ENCODE measurements around the gene DEDD.

Gene DEDD

GRCh38 chr1:161132410-161133219 lies at the start of gene DEDD:
Gene DEDD (minus strand): TSS chr1:161132667. CDS start chr1:161124462, 8,205 bp downstream.
- H3K36me3 Mint-ChIP-seq (ENCODE audit: low read depth) = peaks cover 32% of the 10 kb centered on the region
- peaks cover 41% of the 10 kb centered on the region for H3K4me1 Mint-ChIP-seq (ENCODE audit: low read depth)
- H3K27me3 Mint-ChIP-seq = no peaks in the 10 kb centered on the region
- no peaks in the 10 kb centered on the region for H3K9me3 Mint-ChIP-seq
- peak within 1 kb of the TSS; percentile 81 for H3K27ac Mint-ChIP-seq
- H3K4me3 Mint-ChIP-seq = no peak within 1 kb of the TSS

GRCh38 chr1:161182214-161182613 lies 49.7 kb upstream of the DEDD start:
- Mint-ChIP-seq H3K27ac (peak overlapping the region; percentile 97), H3K27me3 (no peaks in the 10 kb centered on the region), H3K36me3 (ENCODE audit: low read depth) (no peaks in the 10 kb centered on the region), H3K4me1 (ENCODE audit: low read depth) (peaks cover 85% of the 10 kb centered on the region), H3K9me3 (no peaks in the 10 kb centered on the region), H3K4me3 (peak overlapping the region; percentile 25)

DNA sequence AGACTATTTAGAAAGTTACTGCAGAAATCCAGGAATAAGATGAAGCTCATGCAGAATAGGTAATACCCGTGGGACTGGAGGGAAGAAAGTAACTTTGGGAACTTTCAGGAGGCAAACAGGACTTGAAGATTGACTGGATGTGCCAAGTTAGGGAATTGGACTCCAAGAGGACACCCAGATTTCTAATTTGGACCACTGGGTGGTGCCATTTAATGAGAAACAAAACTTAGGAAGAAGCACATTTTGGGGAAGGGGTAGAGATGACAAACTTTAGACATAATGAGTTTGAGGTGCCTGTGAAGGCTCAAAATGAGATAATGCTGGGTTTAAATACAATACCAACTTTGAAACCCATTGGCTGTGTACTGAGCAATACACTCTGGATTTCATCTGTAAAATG lies 48.2 kb upstream of the DEDD start:
- H3K27ac Mint-ChIP-seq = peak overlapping the region; percentile 66
- peaks cover 82% of the 10 kb centered on the region for H3K4me1 Mint-ChIP-seq (ENCODE audit: low read depth)
- H3K27me3 Mint-ChIP-seq = no peaks in the 10 kb centered on the region
- peaks cover 5% of the 10 kb centered on the region for H3K36me3 Mint-ChIP-seq (ENCODE audit: low read depth)
- H3K4me3 Mint-ChIP-seq = no peak overlapping the region
- no peaks in the 10 kb centered on the region for H3K9me3 Mint-ChIP-seq

- peaks cover 12% of the 10 kb centered on the region for H3K36me3 Mint-ChIP-seq (ENCODE audit: low read depth)
- H3K9me3 Mint-ChIP-seq = no peaks in the 10 kb centered on the region
- H3K27me3 Mint-ChIP-seq = no peaks in the 10 kb centered on the region
- H3K27ac Mint-ChIP-seq = peak overlapping the region; percentile 9
- H3K4me1 Mint-ChIP-seq (ENCODE audit: low read depth) = peaks cover 82% of the 10 kb centered on the region
- no peak overlapping the region for H3K4me3 Mint-ChIP-seq
Measured at GRCh38 chr1:161179698-161180097, 47.2 kb upstream of the DEDD start.

DNA sequence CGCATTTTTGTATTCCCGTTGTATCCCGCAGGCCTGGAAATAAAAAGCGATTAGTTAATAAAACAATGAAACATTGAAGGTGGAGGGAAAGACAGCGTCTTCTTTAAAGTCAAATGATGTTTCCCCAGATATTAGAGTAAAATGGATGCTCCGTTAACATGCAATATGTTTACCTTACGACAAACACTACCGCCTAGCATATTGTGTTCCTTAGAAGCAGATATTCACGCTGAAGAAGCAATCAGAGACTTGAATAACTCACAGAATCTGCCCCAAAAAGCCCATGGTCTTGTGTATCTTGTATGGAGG lies 45.4 kb upstream of the DEDD start:
- Mint-ChIP-seq H3K4me1 (ENCODE audit: low read depth) (peaks cover 68% of the 10 kb centered on the region), H3K36me3 (ENCODE audit: low read depth) (peaks cover 27% of the 10 kb centered on the region), H3K9me3 (no peaks in the 10 kb centered on the region), H3K27me3 (no peaks in the 10 kb centered on the region), H3K4me3 (peak overlapping the region; percentile 100), H3K27ac (peak overlapping the region; percentile 99)

DNA sequence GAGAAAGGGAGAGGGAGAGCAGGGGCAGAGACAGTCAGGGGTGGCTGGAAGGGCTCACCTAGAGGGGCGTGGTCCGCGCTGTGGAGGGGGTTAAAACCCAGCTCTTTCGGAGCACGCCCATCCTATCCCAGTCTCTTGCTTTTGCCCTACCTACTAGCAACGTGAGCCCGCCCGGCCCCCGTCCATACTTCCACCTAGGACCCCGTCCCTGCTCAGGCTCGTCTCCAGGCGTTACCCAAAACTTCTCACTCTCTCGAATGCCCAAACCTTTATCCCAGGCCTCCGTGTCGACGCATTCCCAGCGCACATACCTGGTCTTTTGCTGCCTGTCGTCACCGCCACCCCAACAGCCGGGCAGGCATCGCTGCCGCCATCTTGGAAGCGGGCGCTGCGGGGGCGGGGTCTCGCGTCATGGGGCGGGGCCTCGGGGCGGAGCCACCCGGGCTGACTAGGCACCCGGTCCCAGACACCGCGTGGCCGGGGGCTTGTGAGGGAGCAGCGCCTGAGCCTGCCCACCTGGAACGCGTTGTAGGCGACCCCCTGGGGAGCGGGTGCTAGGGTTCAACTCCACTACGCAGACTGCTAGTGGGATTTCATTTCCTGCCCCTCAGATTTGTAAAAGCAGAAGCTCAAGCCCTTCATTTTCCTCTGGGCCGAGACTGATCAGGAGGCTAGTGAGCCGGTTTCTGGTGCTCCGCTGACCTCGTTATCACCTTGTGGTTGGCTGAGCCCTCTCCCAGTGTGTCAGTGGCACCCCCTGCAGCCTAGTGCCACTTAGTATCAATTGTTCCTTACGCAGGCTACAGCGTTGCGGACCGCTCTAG lies 44.9 kb upstream of the DEDD start, which contains the start of gene B4GALT3:
B4GALT3 (minus strand) TSS at position 396 of the 824 bp plus-strand sequence. CDS start 1,447 bp downstream, outside the sequence.
- peak within 1 kb of the TSS; percentile 100 for H3K4me3 Mint-ChIP-seq
- H3K36me3 Mint-ChIP-seq (ENCODE audit: low read depth) = peaks cover 33% of the 10 kb centered on the region
- peaks cover 62% of the 10 kb centered on the region for H3K4me1 Mint-ChIP-seq (ENCODE audit: low read depth)
- H3K27me3 Mint-ChIP-seq = no peaks in the 10 kb centered on the region
- H3K9me3 Mint-ChIP-seq = no peaks in the 10 kb centered on the region
- H3K27ac Mint-ChIP-seq = peak within 1 kb of the TSS; percentile 99

DNA sequence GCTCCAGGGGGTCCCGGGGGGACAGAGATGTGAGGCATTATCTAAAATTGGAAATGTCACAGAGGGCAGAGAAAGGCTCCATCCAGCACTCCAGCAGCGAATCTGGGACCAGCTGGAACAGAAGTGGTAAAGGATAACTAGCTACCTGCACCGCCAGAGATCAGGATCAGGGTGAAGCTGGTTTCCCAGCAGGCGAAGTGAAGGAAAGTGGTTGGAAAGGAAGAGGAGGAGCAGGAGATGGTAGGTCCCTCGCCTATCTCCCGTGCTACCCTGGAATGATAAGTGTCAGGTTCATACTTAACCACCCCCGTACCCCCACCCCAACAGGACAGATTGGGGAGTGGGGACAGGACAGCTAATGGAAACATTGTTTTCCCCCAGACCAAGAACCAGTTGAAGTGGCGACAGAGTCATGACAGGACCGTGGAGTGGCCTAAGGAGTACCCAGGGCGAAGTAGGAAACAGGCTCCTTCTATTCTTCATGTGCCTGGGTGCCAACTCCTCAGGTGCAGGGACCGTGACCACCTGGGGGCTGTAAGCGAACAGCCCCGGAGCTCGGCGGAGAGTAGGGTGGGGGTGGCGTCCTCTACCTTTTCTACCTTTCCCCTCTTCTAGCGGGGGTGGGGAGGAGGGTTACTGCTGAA lies 44.1 kb upstream of the DEDD start:
- H3K4me1 Mint-ChIP-seq (ENCODE audit: low read depth) = peaks cover 55% of the 10 kb centered on the region
- no peaks in the 10 kb centered on the region for H3K9me3 Mint-ChIP-seq
- H3K27ac Mint-ChIP-seq = peak overlapping the region; percentile 99
- H3K27me3 Mint-ChIP-seq = no peaks in the 10 kb centered on the region
- H3K4me3 Mint-ChIP-seq = peak overlapping the region; percentile 100
- peaks cover 40% of the 10 kb centered on the region for H3K36me3 Mint-ChIP-seq (ENCODE audit: low read depth)

GRCh38 chr1:161175771-161176453 lies 43.4 kb upstream of the DEDD start:
- Mint-ChIP-seq H3K27ac (peak overlapping the region; percentile 99), H3K4me3 (peak overlapping the region; percentile 100), H3K4me1 (ENCODE audit: low read depth) (peaks cover 49% of the 10 kb centered on the region), H3K9me3 (no peaks in the 10 kb centered on the region), H3K27me3 (no peaks in the 10 kb centered on the region), H3K36me3 (ENCODE audit: low read depth) (peaks cover 46% of the 10 kb centered on the region)

- H3K4me1 Mint-ChIP-seq (ENCODE audit: low read depth) = peaks cover 40% of the 10 kb centered on the region
- H3K36me3 Mint-ChIP-seq (ENCODE audit: low read depth) = peaks cover 48% of the 10 kb centered on the region
- H3K27ac Mint-ChIP-seq = peak overlapping the region; percentile 66
- H3K27me3 Mint-ChIP-seq = no peaks in the 10 kb centered on the region
- H3K4me3 Mint-ChIP-seq = no peak overlapping the region
- H3K9me3 Mint-ChIP-seq = no peaks in the 10 kb centered on the region
Measured at GRCh38 chr1:161174911-161175310, 42.4 kb upstream of the DEDD start.

- Mint-ChIP-seq H3K4me1 (ENCODE audit: low read depth) (peaks cover 38% of the 10 kb centered on the region), H3K4me3 (no peak overlapping the region), H3K36me3 (ENCODE audit: low read depth) (peaks cover 48% of the 10 kb centered on the region), H3K27me3 (no peaks in the 10 kb centered on the region), H3K27ac (no peak overlapping the region), H3K9me3 (no peaks in the 10 kb centered on the region)
Measured at GRCh38 chr1:161173711-161174110, 41.2 kb upstream of the DEDD start.

DNA sequence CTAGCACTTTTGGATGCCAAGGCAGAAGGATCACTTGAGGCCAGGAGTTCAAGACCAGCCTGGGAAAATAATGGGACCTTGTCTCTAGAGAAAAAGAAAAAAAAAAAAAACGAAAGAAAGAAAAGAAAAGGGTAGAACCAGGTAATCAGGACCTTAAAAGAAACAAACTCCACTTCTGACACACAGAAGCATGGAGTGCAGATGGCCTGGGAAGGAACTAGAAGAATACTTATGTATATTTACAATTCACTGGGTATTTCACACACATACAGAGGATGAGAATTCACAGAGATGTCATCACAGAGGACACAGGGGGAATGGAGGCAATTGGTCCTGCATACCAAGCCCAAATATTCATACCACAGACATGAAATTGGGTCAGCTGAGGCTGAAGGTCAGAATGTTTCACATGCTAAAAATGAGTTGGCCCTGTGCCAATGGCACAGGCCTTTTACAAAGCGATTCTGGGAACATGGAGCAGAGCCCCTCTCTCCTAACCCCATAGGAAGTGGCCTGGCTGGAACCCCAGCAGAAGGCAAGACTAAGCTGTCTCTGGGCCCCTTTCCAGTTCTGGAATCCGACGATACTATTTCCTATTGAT lies 40.4 kb upstream of the DEDD start:
- Mint-ChIP-seq H3K36me3 (ENCODE audit: low read depth) (peaks cover 50% of the 10 kb centered on the region), H3K4me1 (ENCODE audit: low read depth) (peaks cover 38% of the 10 kb centered on the region), H3K9me3 (no peaks in the 10 kb centered on the region), H3K27ac (no peak overlapping the region), H3K27me3 (no peaks in the 10 kb centered on the region), H3K4me3 (no peak overlapping the region)

- Mint-ChIP-seq H3K4me3 (no peak overlapping the region), H3K27ac (peak overlapping the region; percentile 52), H3K27me3 (no peaks in the 10 kb centered on the region), H3K36me3 (ENCODE audit: low read depth) (peaks cover 50% of the 10 kb centered on the region), H3K4me1 (ENCODE audit: low read depth) (peaks cover 36% of the 10 kb centered on the region), H3K9me3 (no peaks in the 10 kb centered on the region)
Measured at GRCh38 chr1:161172349-161172748, 39.9 kb upstream of the DEDD start.

DNA sequence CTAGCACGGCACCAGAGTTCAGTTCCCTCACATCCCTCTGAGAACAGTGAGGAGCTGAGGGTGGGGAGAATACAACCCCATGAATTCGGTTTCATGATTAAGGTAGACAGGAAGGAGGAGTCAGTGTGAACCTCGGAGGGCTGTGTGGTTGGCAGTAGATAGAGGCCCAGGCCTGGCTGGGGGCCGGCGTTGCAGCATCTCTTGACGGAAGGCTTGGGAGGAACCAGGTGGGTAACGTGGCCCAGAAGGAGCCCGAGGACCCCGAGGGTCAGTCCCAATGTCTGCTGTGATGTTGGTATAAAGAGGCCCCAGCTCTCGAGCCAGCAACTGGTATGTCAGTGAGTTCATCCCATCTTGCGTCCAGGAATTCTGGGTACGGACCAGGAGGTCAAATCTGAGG lies 39.2 kb upstream of the DEDD start:
- Mint-ChIP-seq H3K36me3 (ENCODE audit: low read depth) (peaks cover 50% of the 10 kb centered on the region), H3K4me3 (no peak overlapping the region), H3K4me1 (ENCODE audit: low read depth) (peaks cover 37% of the 10 kb centered on the region), H3K27me3 (no peaks in the 10 kb centered on the region), H3K9me3 (no peaks in the 10 kb centered on the region), H3K27ac (no peak overlapping the region)

- H3K36me3 Mint-ChIP-seq (ENCODE audit: low read depth) = peaks cover 50% of the 10 kb centered on the region
- H3K27me3 Mint-ChIP-seq = no peaks in the 10 kb centered on the region
- peaks cover 32% of the 10 kb centered on the region for H3K4me1 Mint-ChIP-seq (ENCODE audit: low read depth)
- H3K27ac Mint-ChIP-seq = no peak overlapping the region
- no peak overlapping the region for H3K4me3 Mint-ChIP-seq
- H3K9me3 Mint-ChIP-seq = no peaks in the 10 kb centered on the region
Measured at GRCh38 chr1:161171191-161171590, 38.7 kb upstream of the DEDD start.
